ENCODE results near the gene MYO7A.

The MYO7A gene

GRCh38 chr11:77129842-77130756, 2.1 kb downstream of the MYO7A start:
- no peak for DNase-seq

- DNase-seq = no peak
Measured at GRCh38 chr11:77130763-77131513, 2.9 kb downstream of the MYO7A start.

DNA sequence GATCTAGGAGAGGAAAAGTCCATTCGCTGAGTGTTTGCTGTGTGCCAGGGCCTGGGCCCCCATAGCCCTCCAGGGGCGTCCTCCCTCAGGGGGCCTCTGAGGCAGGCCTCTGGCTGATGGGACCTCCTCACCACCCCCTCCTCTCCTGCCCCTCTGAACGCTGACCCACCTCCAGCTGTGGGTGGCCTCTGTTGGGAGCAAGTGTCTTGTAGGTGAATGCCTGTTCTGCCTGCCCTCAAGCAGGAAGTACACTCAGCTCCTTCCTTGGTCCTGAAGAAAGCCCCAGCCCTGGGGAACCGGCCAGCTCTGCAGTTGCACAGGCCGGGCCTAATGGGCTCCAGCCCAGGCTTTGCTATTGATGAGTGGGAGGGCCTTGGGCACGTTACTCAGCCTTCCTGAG, 3.5 kb downstream of the MYO7A start:
- no peak for DNase-seq

- no peak for DNase-seq
Measured at GRCh38 chr11:77135069-77135468, 7.0 kb downstream of the MYO7A start.

- no peak for DNase-seq
Measured at GRCh38 chr11:77136074-77136473, 8.0 kb downstream of the MYO7A start.

GRCh38 chr11:77136784-77137420, 8.9 kb downstream of the MYO7A start:
- DNase-seq = no peak

GRCh38 chr11:77137421-77137820, 9.4 kb downstream of the MYO7A start:
- DNase-seq = no peak

DNA sequence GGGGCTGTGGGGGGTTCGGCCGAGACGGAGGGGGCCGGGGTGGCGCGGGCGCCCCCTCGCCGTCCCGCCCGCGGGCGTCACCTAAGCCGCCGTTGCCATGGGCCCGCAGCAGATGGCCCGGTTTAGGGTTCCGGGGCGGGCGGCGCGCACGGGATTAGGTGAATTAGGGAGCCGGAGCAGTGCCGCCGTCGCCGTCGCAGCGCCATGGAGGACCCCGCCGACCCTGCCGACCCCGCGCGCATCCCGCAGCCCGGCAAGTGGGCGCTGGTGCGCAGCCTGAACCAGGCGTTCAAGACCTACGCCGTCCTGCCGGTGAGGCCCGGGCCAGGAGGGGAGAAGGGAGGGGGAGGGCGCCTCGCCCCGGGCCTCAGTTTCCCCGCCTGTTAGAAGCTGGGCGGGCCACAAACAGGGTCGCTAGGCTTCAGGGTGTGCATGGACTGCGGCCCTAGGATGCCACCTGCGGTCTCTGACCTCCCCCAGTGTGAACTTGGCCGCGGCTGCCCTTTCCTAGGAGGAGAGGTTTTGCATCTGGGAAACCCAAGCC, 10.1 kb downstream of the MYO7A start:
- no peak for DNase-seq

DNA sequence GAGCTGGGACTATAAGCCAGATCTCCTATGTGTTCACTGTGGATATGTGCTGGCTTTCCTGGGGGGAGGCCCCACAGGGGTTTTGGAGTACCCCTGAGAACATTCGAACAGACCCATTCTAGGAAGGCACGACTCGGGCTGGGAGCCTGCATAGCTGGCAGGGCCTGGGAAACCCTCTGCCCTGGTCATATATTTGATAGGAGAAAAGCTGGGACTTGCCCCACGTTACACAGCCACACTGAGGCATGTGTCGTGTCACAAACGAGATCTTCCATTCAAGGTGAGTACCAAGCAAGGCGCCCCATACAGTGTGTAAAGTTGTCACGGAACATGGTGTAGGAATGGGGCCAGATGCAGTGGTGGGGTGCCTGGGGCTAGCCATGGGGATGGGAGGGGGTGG, 11.2 kb downstream of the MYO7A start:
- no peak for DNase-seq

DNA sequence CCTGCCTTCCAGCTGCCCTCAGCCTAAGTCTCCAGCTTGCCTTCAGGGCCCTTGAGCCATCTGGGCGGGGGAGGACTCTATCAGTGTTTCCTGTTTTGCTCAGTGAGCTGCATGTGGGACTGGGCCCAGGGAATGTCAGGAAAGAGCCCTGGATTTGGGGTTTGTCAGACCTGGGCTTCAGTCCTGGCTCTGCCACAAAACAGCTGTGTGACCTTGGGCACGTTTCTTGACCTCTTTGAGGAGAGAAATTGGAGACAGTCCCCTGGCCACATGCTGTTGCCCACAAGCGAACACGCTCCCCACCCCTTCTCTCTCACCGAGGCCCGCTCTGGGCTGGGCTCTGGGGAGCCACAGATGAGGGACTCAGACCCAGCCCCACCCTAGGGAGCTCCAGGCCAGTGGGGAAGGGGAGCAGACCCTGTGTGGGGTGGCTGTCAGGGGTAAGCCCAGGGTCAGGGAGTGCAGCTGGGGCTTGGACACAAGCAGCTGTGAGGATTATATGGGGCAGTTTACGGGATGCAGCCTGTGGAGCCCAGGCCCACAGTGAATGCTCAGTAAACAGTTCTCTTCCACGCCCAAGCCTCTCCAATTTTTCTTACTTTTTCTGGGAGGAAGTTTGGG, 12.3 kb downstream of the MYO7A start:
- no peak for DNase-seq

GRCh38 chr11:77141034-77141433, 13.0 kb downstream of the MYO7A start:
- no peak for DNase-seq

- DNase-seq = no peak
Measured at GRCh38 chr11:77141475-77141874, 13.4 kb downstream of the MYO7A start.

DNA sequence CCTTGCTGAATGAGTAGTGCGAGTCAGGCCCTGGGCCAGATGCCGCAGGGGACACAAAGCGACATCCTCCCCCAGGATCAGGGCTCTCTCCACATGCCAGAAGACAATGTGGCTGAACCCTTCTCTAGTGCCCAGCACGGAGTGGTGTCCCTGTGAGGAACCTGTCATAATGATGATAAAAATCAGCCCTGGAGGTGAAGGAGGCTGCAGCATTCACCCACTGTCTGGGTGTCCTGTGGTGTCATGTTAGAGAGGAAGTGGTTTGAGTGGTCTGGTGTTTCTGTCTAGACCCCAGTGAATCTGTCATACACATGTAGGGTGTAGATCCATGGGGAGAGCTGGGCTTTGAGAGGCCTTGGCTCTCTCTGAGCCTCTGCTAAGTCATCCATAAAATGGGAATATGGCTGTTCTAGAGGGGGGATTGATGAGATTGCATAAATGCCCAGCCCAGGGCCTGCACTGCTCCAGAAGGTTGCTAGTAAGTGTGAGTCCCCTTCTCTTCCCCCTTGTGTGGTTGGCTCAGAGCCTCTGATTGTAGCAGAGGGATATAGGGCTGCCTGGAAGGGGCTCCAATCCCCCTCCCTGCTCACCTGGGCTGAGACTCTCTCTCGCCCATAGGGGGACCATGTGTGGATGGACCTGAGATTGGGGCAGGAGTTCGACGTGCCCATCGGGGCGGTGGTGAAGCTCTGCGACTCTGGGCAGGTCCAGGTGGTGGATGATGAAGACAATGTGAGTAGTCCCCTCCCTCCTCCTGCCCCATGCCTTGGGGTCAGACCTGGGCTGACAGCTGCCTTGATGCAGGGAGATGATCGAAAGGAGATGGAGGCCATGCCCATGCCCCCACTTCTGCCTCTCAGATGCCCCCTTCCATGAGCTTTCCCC, 14.3 kb downstream of the MYO7A start:
- no peak for DNase-seq

DNA sequence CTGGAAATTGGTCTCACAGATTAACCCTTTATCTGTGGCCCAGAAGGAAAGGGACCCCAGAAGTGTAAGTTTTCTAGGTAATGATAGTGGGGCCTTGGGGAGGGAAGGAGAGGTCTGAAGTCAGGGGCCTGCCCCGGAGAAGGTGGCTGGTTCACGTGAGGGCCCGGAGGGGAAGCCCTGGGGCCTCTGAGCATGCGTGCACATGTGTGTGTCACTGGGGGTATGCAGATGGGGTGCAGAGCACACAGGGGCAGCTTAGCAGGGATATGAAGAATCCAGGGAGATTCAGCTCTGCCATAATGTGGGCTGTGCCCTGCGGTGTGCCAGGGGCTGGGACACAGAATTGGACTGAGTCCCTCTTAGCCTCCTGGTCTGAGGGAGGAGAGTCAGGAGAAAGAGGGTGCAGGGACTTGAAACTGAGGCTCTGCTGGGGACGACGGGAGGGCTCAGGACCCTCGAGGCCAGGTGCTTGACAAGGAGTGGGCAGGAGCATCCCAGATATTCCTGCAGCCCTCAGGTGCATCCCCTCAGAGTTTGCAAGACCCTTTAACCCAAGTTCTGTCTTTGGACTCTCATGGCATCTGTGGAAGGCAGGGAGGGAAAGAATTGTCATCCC, 15.5 kb downstream of the MYO7A start:
- DNase-seq = no peak

- no peak for DNase-seq
Measured at GRCh38 chr11:77144196-77144856, 16.3 kb downstream of the MYO7A start.

DNA sequence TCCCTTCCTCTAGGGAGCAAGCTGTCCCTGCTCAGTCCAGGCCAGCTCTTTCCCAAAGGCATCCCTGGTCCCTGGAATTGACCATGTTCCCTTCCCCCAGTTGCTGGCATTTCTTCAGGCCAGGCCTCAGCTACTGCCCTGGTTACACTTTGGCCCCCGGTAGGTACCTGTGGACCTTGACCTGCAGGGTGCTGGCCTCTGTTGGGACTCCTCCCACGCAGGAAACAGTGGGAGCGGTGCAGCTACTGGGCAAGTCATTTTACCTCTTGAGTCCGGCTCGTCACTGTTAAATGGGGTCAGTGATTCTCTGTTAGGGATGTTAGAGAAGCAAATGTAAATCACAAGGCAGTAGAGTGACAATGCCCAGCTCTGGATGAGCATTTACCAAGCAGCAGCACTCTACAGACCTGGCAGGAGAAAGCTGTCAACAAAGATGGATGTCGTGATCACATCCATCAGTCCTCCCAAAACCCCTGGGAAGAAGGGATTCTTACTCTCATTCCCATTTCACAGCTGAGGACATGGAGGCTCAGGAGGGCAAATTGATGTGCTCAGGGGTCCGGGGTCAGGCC, 16.9 kb downstream of the MYO7A start:
- DNase-seq = no peak

DNA sequence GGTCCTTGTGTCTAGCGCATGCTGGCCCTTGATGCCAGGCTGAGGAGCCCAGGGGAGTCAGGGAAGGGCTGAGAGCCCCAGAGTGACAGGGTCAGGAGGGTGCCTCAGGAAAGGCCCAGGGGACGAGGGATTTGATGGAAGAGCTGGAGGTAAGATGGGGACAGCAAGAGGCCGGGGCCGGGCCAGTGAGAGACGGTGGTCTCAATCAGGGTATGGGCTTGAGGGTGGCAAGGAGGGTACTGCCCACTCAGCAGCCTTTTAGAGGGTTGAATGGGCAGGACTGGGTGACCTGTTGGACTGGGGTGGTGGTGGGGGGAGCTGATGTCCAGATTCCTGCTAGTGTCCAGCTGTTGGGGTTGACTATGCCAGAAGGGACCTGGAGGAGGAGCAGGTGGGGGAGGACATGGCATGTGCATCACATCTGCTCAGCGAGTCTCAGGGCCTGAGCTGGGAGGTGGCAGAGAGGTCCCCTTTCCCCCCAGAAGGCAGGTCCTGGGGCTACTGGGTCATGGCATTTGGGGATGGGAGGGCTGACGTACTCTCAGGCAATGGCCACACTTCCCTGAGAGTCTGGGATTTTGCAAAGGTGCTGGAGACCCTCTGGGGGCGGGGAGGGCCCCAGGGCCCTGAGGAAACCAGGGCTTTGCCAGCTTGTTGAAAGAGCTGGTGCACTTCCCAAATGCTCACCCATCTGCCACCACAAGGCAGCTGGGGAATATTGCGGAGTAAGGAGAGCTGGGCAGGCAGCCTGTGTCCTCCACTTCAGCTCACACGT, 18.4 kb downstream of the MYO7A start:
- DNase-seq = no peak

DNA sequence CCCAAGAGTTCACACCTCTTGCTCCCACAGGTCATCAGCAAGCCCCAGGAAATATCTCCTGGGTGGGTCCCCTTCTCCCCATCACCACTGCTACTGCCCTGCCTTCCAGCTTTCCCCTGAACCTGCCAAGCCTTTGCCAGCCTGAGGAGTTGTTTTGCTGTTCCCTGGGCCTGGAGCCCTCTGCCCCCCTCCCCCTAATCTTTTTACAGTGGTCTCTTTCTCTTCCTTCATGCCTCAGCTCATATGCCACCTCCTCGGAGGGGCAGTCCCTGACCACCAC, 18.9 kb downstream of the MYO7A start:
- no peak for DNase-seq

DNA sequence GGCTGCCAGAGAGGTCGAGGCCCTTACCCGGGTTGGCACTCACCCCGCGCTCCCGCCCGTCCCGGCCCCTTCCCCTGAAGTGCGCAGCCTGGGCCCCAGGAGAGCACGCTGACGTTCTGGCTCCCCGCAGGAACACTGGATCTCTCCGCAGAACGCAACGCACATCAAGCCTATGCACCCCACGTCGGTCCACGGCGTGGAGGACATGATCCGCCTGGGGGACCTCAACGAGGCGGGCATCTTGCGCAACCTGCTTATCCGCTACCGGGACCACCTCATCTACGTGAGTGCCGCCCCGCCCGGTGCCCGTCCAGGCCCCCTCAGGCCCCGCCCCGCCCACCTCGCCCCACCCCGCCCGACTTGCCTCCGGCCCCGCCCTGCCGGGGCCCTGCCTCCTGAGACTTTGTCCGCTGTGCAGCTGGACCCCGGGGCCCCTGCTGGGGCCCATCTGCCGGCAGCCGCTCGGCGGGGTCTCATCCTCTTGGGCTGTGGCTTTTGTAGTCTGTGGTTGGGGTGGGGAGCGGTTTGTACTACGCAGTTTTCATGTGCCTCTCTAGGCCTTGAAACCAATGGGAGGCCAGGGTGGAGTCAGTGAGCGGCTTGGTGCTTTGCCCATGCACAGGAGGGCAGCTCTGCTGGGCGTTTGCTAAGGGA, 19.7 kb downstream of the MYO7A start:
- DNase-seq = no peak
